ENCODE data around the gene USHBP1.

USHBP1 gene

GRCh38 chr19:17202249-17202648 is 62.3 kb downstream of the USHBP1 start:
- H3K27ac ChIP-seq, result no peak overlapping the region
- DNase-seq (ENCODE audit: low spot score), result peak; percentile 58
- POLR2A ChIA-PET (ENCODE audit: low non-redundant PET), result no interaction called here
- TF ChIP-seq, protein P1, sequence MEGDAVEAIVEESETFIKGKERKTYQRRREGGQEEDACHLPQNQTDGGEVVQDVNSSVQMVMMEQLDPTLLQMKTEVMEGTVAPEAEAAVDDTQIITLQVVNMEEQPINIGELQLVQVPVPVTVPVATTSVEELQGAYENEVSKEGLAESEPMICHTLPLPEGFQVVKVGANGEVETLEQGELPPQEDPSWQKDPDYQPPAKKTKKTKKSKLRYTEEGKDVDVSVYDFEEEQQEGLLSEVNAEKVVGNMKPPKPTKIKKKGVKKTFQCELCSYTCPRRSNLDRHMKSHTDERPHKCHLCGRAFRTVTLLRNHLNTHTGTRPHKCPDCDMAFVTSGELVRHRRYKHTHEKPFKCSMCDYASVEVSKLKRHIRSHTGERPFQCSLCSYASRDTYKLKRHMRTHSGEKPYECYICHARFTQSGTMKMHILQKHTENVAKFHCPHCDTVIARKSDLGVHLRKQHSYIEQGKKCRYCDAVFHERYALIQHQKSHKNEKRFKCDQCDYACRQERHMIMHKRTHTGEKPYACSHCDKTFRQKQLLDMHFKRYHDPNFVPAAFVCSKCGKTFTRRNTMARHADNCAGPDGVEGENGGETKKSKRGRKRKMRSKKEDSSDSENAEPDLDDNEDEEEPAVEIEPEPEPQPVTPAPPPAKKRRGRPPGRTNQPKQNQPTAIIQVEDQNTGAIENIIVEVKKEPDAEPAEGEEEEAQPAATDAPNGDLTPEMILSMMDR (conservative IDR thresholded peaks at IDR 0.05; ENCODE audit: low read depth), result no peak
- CTCF ChIA-PET, result no interaction called here

DNA sequence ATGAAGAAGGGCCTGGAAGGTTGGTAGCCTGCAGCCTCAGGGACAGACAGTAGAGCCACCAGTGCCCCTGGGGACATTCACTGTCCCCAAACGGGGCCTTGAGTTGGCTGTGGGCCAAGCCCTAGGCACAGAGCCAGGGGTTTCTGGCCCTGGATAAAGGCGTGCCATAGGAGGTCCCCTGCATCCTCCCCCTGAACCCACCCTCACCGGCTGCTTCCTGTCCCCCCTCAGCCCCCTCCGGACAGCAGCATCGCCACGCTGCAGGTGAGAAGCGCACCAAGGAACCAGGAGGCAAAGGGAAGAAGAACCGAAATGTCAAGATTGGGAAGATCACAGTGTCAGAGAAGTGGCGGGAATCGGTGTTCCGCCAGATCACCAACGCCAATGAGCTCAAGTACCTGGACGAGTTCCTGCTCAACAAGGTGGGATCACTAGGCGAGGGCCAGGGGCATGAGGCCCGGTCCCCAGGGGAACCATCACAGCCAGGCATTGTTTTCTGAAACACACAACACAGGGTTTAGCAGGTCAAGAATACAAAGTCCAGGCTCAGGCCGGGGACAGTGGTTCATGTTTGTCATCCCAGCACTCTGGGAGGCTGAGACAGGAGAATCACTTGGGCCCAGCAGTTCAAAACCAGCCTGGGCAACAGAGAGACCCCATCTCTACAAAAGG is 64.0 kb downstream of the USHBP1 start:
- peak overlapping the region; percentile 18 for H3K27ac ChIP-seq
- CTCF ChIA-PET, result interaction anchor here (0.6 kb wide), 2 partner anchors 23 to 108 kb away, joined by 3 to 6 read pairs; no protein-coding TSS in a partner anchor
- TF ChIP-seq, protein P1 (conservative IDR thresholded peaks at IDR 0.05; ENCODE audit: low read depth), result no peak
- DNase-seq (ENCODE audit: low spot score), result no peak
- POLR2A ChIA-PET (ENCODE audit: low non-redundant PET), result no interaction called here

Measured in RWPE1 (cell line).